ENCODE data around the gene ATG7. TPM values are rescaled to one million over a fixed set of nuclear protein-coding genes. Genes with fewer than 3 reads are reported as not detected.

The ATG7 gene
- total RNA-seq, 1 donor from 2014 or later: 51.7 TPM

DNA sequence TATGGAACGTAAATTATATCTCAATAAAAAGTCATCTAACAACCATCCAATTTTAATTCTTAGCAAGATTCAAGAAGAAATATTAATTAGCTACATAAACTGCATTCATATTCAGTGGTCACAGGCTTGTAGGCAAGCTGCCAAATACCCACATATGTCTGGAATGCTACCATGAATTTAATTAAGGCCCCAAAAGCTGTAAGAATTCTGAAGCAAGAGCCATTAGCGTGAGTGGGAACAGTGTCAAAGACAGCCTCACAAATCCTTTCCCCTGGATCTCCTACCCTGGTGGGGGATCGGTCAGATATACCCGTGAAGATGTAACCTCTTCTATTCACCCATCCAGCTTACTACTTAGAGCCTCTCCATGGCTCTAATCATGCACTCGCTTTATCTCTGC is 40.0 kb downstream of the ATG7 start:
- intact Hi-C loops (cut with micrococcal nuclease): no loop called here
- POLR2A ChIA-PET: interaction anchor here (0.6 kb wide), 1 partner anchor 21 kb away, joined by 4 read pairs; no protein-coding TSS in a partner anchor
- no peak for ATAC-seq (ENCODE audit: low read depth)
- H3K9me3 Mint-ChIP-seq: no peaks in the 10 kb centered on the region
- H3K4me3 Mint-ChIP-seq: no peak overlapping the region
- H3K36me3 Mint-ChIP-seq (ENCODE audit: low read depth): peaks cover 72% of the 10 kb centered on the region
- DNase-seq: no peak
- TF ChIP-seq, protein P1, sequence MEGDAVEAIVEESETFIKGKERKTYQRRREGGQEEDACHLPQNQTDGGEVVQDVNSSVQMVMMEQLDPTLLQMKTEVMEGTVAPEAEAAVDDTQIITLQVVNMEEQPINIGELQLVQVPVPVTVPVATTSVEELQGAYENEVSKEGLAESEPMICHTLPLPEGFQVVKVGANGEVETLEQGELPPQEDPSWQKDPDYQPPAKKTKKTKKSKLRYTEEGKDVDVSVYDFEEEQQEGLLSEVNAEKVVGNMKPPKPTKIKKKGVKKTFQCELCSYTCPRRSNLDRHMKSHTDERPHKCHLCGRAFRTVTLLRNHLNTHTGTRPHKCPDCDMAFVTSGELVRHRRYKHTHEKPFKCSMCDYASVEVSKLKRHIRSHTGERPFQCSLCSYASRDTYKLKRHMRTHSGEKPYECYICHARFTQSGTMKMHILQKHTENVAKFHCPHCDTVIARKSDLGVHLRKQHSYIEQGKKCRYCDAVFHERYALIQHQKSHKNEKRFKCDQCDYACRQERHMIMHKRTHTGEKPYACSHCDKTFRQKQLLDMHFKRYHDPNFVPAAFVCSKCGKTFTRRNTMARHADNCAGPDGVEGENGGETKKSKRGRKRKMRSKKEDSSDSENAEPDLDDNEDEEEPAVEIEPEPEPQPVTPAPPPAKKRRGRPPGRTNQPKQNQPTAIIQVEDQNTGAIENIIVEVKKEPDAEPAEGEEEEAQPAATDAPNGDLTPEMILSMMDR (IDR thresholded peaks at IDR 0.05): no peak
- H3K4me1 Mint-ChIP-seq: no peaks in the 10 kb centered on the region
- CTCF ChIA-PET: interaction anchor here (0.7 to 1.8 kb wide), 2 partner anchors 76 to 138 kb away, joined by 4 read pairs; no protein-coding TSS in a partner anchor
- H3K27ac Mint-ChIP-seq: no peak overlapping the region
- no peaks in the 10 kb centered on the region for H3K27me3 Mint-ChIP-seq

DNA sequence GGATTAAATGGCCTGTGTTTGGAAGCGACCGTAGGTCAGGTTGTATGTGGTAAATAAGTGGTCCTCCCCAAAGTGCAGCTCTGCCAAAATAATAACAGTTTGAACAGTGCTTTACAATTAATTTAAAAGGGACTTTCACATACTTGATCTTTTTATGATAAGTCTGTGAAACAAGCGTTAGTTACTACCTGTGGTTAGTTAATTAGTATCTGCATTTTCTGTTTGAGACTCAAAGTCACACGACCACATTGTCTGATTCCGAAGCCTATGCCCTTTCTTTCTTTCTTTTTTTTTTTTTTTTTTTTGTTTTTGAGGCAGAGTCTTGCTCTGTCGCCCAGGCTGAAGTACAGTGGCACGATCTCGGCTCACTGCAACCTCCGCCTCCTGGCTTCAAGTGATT is 45.1 kb downstream of the ATG7 start:
- no peak for DNase-seq
- TF ChIP-seq, protein P1 (IDR thresholded peaks at IDR 0.05): no peak
- ATAC-seq (ENCODE audit: low read depth): no peak
- Mint-ChIP-seq H3K36me3 (ENCODE audit: low read depth) (peaks cover 82% of the 10 kb centered on the region), H3K9me3 (no peaks in the 10 kb centered on the region), H3K4me3 (no peak overlapping the region), H3K27ac (no peak overlapping the region), H3K27me3 (no peaks in the 10 kb centered on the region), H3K4me1 (no peaks in the 10 kb centered on the region)
- POLR2A ChIA-PET: no interaction called here
- intact Hi-C loops (cut with micrococcal nuclease): no loop called here
- CTCF ChIA-PET: no interaction called here

DNA sequence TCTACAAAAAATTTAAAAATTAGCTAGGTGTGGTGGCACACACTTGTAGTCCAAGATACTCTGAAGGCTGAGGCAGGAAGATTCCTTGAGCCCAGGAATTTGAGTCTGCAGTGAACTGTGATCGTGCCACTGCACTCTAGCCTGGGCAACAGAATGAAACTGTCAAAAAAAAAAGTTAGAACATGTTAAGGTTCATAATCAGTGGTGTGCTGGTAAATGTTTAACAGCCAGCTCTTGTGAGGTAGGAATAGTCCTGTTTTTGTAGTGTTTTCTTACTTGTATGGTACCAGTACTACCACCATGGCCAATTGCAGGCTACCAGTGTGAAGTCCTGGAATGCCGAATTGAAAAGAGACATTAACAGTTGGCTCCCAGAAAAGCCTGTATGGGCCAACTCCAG is 50.7 kb downstream of the ATG7 start:
- ChIA-PET POLR2A (no interaction called here), CTCF (interaction anchor here (3.1 kb wide), 1 partner anchor 12 kb away, joined by 13 read pairs; no protein-coding TSS in a partner anchor)
- no peak for ATAC-seq (ENCODE audit: low read depth)
- H3K4me1 Mint-ChIP-seq: no peaks in the 10 kb centered on the region
- H3K4me3 Mint-ChIP-seq: no peak overlapping the region
- H3K27ac Mint-ChIP-seq: no peak overlapping the region
- no peaks in the 10 kb centered on the region for H3K27me3 Mint-ChIP-seq
- H3K9me3 Mint-ChIP-seq: no peaks in the 10 kb centered on the region
- TF ChIP-seq, protein P1 (IDR thresholded peaks at IDR 0.05): no peak
- intact Hi-C loops (cut with micrococcal nuclease): no loop called here
- peaks cover 81% of the 10 kb centered on the region for H3K36me3 Mint-ChIP-seq (ENCODE audit: low read depth)
- DNase-seq: no peak

DNA sequence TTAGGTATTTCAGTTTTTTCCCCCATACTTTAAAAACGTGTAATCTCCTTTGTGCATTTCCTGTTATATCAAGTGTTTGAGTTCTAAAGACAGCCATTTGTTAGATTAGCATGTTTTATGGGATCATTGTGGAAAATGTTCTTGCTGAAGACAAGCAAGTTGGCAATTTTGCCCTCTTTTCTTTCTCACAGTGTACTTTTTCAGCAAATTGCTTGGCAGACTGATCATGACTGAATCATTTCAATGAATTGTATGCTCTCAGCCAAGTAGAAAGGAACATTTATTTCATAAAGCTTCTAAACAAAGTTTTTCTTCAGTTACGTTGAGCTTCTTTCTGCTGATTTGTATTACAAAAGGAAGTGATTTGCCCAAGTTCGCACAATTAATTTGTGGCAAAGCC is 51.6 kb downstream of the ATG7 start:
- ATAC-seq (ENCODE audit: low read depth) (no peak), DNase-seq (no peak)
- Mint-ChIP-seq H3K27ac (no peak overlapping the region), H3K4me1 (no peaks in the 10 kb centered on the region), H3K36me3 (ENCODE audit: low read depth) (peaks cover 72% of the 10 kb centered on the region), H3K4me3 (no peak overlapping the region), H3K27me3 (no peaks in the 10 kb centered on the region), H3K9me3 (no peaks in the 10 kb centered on the region)
- POLR2A ChIA-PET: no interaction called here
- CTCF ChIA-PET: interaction anchor here (3.1 kb wide), 1 partner anchor 11 kb away, joined by 13 read pairs; no protein-coding TSS in a partner anchor
- TF ChIP-seq, protein P1 (IDR thresholded peaks at IDR 0.05): no peak
- intact Hi-C loops (cut with micrococcal nuclease): no loop called here

DNA sequence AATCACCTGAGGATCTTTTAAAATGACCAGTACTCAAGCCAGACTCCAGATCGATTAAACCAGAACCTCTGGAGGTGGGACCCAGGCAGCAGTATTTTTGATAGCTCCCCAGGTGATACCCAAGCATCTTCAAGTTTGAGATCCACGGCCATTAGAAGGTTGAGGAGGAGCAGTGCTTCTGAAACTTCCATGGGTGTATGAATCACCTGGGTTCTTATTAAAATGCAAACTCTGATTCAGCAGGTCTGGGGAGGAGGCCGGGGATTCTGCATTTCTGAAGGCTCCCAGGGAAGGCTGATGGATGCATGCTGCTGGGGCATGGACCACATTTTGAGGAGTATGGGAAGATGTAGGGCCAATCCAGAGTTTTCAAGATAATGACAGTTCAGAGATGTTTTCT is 55.4 kb downstream of the ATG7 start:
- Mint-ChIP-seq H3K4me3 (no peak overlapping the region), H3K9me3 (no peaks in the 10 kb centered on the region), H3K27me3 (no peaks in the 10 kb centered on the region), H3K36me3 (ENCODE audit: low read depth) (peaks cover 49% of the 10 kb centered on the region), H3K4me1 (no peaks in the 10 kb centered on the region), H3K27ac (no peak overlapping the region)
- ChIA-PET POLR2A (no interaction called here), CTCF (no interaction called here)
- TF ChIP-seq, protein P1 (IDR thresholded peaks at IDR 0.05): no peak
- intact Hi-C loops (cut with micrococcal nuclease): no loop called here
- DNase-seq (no peak), ATAC-seq (ENCODE audit: low read depth) (no peak)

Data from activated B cell treated with CpG ODN at 0.5 μM for 24 hours (primary cell).